Hepatocyte (in vitro differentiated cells): Measurements from ENCODE around the gene NOC2L. TPM values are rescaled to one million over a fixed set of nuclear protein-coding genes. Genes with fewer than 3 reads are reported as not detected.
A peak's percentile ranks its signal among the peaks of the same experiment; 100 is the strongest.

ENCODE experiments used
- DNase-seq: peaks from one replicate; pipeline ENCODE4 v3.0.0-alpha.2; 2016; ENCODE audit warnings: low spot score
- H2AFZ ChIP-seq: fragments of 200-600 bp; sonication (generic); 2 replicates; pipeline ENCODE4 v1.6.0; 2016; ENCODE audit warnings: antibody characterized with exemption, mild to moderate bottlenecking
- H3K27ac ChIP-seq: fragments of 200-600 bp; sonication (generic); 2 replicates; pipeline ENCODE4 v1.5.1; 2016; ENCODE audit warnings: mild to moderate bottlenecking
- H3K27me3 ChIP-seq: fragments of 200-600 bp; sonication (generic); 2 replicates; pipeline ENCODE4 v1.6.1; 2016
- H3K36me3 ChIP-seq: fragments of 200-600 bp; sonication (generic); replicated peaks from 2 replicates; pipeline ENCODE4 v1.5.1; 2016; ENCODE audit warnings: low read depth; ENCODE audit not compliant: insufficient read depth
- H3K4me1 ChIP-seq: fragments of 200-600 bp; sonication (generic); 2 replicates; pipeline ENCODE4 v1.5.1; 2016; ENCODE audit warnings: mild to moderate bottlenecking, moderate library complexity; ENCODE audit not compliant: insufficient read depth
- H3K4me2 ChIP-seq: fragments of 200-600 bp; sonication (generic); 2 replicates; pipeline ENCODE4 v1.6.0; 2016
- H3K4me3 ChIP-seq: fragments of 200-600 bp; sonication (generic); 2 replicates; pipeline ENCODE4 v1.5.1; 2016; ENCODE audit warnings: mild to moderate bottlenecking
- H3K79me2 ChIP-seq: fragments of 200-600 bp; sonication (generic); 2 replicates; pipeline ENCODE4 v1.6.0; 2017; ENCODE audit warnings: mild to moderate bottlenecking
- H3K9me2 ChIP-seq: fragments of 200-600 bp; sonication (generic); replicated peaks from 2 replicates; pipeline ENCODE4 v1.6.0; 2017; ENCODE audit warnings: mild to moderate bottlenecking; ENCODE audit not compliant: insufficient read depth
- H3K9me3 ChIP-seq: fragments of 200-600 bp; sonication (generic); 2 replicates; pipeline ENCODE4 v1.5.1; 2016; ENCODE audit warnings: low read depth, mild to moderate bottlenecking
- H4K20me1 ChIP-seq: fragments of 200-600 bp; sonication (generic); 2 replicates; pipeline ENCODE4 v1.6.0; 2016; ENCODE audit warnings: mild to moderate bottlenecking; ENCODE audit not compliant: insufficient read depth, poor library complexity, severe bottlenecking
- EZH2 ChIP-seq: fragments of 200-600 bp; sonication (generic); IDR thresholded peaks from 2 replicates; pipeline ENCODE4 v1.6.1; 2016; ENCODE audit warnings: antibody characterized with exemption, mild to moderate bottlenecking, borderline replicate concordance
- EZH2phosphoT487 ChIP-seq: fragments of 200-600 bp; sonication (generic); IDR thresholded peaks from one replicate; pipeline ENCODE4 v1.6.1; 2018; ENCODE audit warnings: antibody characterized with exemption, mild to moderate bottlenecking, low read depth, moderate library complexity; ENCODE audit not compliant: unreplicated experiment, severe bottlenecking
- WGBS: methylation state at CpG from one replicate; pipeline ENCODE4 v1.1.6; 2016; ENCODE audit warnings: low lambda C conversion rate; ENCODE audit errors: missing lambda C conversion rate; 5-methylcytosine and 5-hydroxymethylcytosine counted together
- polyA plus RNA-seq: library from polyadenylated mRNA; unstranded; fragments of >200 nt; fragmentation: Nextera tagmentation; extraction: Ambion mirVana; gene quantifications from 2 replicates; pipeline ENCODE4 v1.2.1, GENCODE V29; 2016
- total RNA-seq: library from RNA; depleted of rRNA; stranded (reverse); fragments of >200 nt; gene quantifications from 2 replicates; pipeline ENCODE4 v1.2.3, GENCODE V29; 2014
- TF ChIP-seq, protein P1 (sequence below): fragments of 200-600 bp; sonication (generic); IDR thresholded peaks from 2 replicates; pipeline ENCODE4 v1.5.1; 2016; ENCODE audit warnings: antibody characterized with exemption, mild to moderate bottlenecking; ENCODE audit not compliant: poor library complexity

NOC2L gene
- total and polyA plus RNA-seq, 2 experiments from 2014 or later, result 44.3 to 66.6 TPM

DNA sequence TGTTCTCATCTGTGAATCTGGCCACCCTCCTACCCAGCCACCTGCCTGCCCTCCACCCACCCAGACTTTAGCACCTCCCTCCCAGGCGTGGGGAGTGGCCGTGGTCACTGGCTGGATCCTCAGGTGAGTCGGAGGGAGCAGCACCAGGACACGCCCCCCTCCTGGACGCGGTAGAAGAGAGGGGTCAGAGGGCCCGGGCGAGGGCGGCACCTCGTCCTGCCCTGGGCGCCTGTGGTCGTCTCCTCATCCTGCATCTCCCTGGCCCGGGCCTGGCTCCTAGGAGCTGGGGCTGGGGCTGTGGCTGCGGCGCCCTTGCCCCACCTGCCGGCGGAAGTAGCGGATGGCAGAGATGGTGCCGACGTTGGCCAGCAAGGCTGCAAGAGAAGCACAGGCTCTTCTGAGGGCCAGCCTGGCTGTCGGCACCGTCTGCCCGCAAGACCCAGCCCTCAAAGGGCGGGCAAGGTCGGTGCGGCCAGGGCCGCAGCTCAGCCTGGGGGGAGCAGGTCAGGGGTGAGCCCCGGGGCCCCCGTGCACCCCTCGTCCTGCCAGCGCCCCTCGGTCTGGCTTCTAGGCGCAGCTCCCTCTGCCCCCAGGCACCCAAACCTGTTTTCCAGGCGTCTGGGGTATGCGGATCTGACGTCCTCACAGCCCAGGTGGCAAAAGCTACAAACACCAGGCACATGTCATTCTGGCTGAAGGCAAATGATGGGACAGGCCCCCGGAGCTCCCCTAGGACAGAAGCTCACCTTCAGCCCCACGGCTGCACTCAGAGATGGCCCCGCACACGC is 17.0 kb upstream of the NOC2L start:
- Histone ChIP-seq H3K36me3 (no peaks in the 10 kb centered on the region), H3K4me1 (peaks cover 3% of the 10 kb centered on the region), H4K20me1 (no peaks in the 10 kb centered on the region), H3K9me2 (no peaks in the 10 kb centered on the region), H2AFZ (peak overlapping the region; percentile 74), H3K79me2 (no peaks in the 10 kb centered on the region), H3K4me3 (no peak overlapping the region), H3K27me3 (no peaks in the 10 kb centered on the region), H3K4me2 (peak overlapping the region; percentile 91), H3K9me3 (no peaks in the 10 kb centered on the region), H3K27ac (peak overlapping the region; percentile 49)
- peak; percentile 90 for DNase-seq
- TF ChIP-seq, protein P1, sequence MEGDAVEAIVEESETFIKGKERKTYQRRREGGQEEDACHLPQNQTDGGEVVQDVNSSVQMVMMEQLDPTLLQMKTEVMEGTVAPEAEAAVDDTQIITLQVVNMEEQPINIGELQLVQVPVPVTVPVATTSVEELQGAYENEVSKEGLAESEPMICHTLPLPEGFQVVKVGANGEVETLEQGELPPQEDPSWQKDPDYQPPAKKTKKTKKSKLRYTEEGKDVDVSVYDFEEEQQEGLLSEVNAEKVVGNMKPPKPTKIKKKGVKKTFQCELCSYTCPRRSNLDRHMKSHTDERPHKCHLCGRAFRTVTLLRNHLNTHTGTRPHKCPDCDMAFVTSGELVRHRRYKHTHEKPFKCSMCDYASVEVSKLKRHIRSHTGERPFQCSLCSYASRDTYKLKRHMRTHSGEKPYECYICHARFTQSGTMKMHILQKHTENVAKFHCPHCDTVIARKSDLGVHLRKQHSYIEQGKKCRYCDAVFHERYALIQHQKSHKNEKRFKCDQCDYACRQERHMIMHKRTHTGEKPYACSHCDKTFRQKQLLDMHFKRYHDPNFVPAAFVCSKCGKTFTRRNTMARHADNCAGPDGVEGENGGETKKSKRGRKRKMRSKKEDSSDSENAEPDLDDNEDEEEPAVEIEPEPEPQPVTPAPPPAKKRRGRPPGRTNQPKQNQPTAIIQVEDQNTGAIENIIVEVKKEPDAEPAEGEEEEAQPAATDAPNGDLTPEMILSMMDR, result peak; percentile 69
- TF ChIP-seq EZH2phosphoT487 (no peak), EZH2 (no peak)
- WGBS, result 6% methylated on average over 31 of the region's 40 CpGs

DNA sequence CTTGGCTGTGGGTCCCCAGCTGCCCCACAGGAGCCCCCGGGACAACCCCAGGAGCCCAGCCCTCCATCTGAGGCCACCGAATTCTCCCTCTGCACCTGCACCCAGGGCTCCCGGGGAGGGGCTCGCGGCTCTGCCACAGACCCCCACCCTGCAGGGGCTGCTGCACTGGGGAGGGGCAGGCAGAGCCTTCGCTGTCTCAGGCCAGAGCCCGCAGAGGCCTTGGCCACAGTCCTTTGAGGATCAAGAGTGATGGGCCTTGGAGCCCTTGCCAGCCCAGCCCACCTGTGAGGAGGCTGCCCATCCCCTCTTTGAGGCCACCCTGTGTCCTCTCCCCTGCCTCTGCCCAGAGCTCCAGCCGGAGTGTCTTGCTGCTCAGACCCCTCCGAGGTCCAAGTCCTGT is 16.3 kb upstream of the NOC2L start:
- Histone ChIP-seq H3K27ac (no peak overlapping the region), H4K20me1 (no peaks in the 10 kb centered on the region), H2AFZ (no peak overlapping the region), H3K79me2 (no peaks in the 10 kb centered on the region), H3K4me3 (no peak overlapping the region), H3K4me1 (peaks cover 3% of the 10 kb centered on the region), H3K9me3 (no peaks in the 10 kb centered on the region), H3K9me2 (no peaks in the 10 kb centered on the region), H3K4me2 (peak overlapping the region; percentile 91), H3K27me3 (peaks cover 4% of the 10 kb centered on the region), H3K36me3 (no peaks in the 10 kb centered on the region)
- TF ChIP-seq EZH2phosphoT487 (no peak), EZH2 (no peak)
- TF ChIP-seq, protein P1, result no peak
- no peak for DNase-seq
- WGBS, result 80% methylated on average over 9 of the region's 9 CpGs

DNA sequence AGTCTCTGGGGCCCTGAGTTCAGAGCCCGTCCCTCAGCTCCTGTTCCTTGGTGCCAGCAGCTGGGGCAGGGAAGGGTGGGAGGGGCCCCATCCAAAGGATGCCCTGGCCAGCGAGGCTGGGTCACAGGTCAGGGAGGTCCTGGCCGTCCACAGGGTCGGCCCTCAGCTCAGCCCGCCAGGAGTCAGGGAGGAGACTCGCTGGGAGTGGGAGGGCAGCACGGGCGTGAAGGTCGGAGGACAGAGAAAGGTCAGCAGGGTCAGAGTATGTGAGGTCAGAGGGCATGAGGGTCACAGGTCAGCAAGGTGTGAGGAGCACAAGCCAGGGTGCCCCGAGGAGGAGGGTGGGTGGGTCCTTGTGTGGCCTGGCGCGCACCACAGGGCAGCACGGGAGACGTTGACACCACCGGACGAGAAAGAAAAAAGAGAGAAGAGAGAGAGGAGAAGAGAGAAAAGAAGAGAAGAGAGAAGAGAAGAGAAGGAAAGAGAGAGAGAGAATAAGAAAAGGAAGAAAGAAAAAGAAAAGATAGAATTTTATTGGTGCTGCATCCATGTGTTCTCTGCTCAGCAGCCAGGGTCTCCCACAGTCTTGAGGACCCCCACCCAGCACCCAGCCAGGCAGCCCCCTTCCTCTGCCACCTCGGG is 15.8 kb upstream of the NOC2L start:
- 89% methylated on average over 17 of the region's 17 CpGs for WGBS
- Histone ChIP-seq H3K4me2 (no peak overlapping the region), H3K9me3 (no peaks in the 10 kb centered on the region), H3K9me2 (no peaks in the 10 kb centered on the region), H3K4me1 (peaks cover 3% of the 10 kb centered on the region), H4K20me1 (no peaks in the 10 kb centered on the region), H3K36me3 (no peaks in the 10 kb centered on the region), H3K27ac (no peak overlapping the region), H2AFZ (no peak overlapping the region), H3K27me3 (peaks cover 4% of the 10 kb centered on the region), H3K79me2 (no peaks in the 10 kb centered on the region), H3K4me3 (no peak overlapping the region)
- TF ChIP-seq, protein P1, result no peak
- no peak for TF ChIP-seq EZH2phosphoT487
- TF ChIP-seq EZH2, result no peak
- DNase-seq, result no peak
